Measurements from ENCODE around the gene EBF3.

The EBF3 gene

GRCh38 chr10:129833468-129833950, 130.6 kb downstream of the EBF3 start:
- Histone ChIP-seq H3K4me3 (ENCODE audit: low read depth in 1 of 2, low read length in 2 of 2) (no peak overlapping the region), H3K4me2 (ENCODE audit: insufficient read depth, low read length) (no peak overlapping the region), H3K27me3 (ENCODE audit: insufficient read depth, low read length, poor library complexity) (no peaks in the 10 kb centered on the region), H3K79me2 (ENCODE audit: insufficient read depth, low read length) (no peaks in the 10 kb centered on the region), H3K27ac (ENCODE audit: low read length) (no peak overlapping the region), H3K4me1 (ENCODE audit: insufficient read depth, low read length) (peaks cover 4% of the 10 kb centered on the region; the same call in 1 of the 2 replicates), H3K36me3 (ENCODE audit: insufficient read depth, low read length) (no peaks in the 10 kb centered on the region), H3K9ac (ENCODE audit: low read depth, low read length) (no peak overlapping the region), H4K20me1 (ENCODE audit: insufficient read depth, low read length) (no peaks in the 10 kb centered on the region), H3K9me3 (ENCODE audit: insufficient read depth, low read length, severe bottlenecking) (no peaks in the 10 kb centered on the region), H2AFZ (ENCODE audit: low read depth, low read length) (no peak overlapping the region)
- no peak for DNase-seq
- no peak for TF ChIP-seq EZH2 (IDR thresholded peaks at IDR 0.05; ENCODE audit: borderline replicate concordance, low read depth, low read length, severe bottlenecking)
- TF ChIP-seq, protein P1, sequence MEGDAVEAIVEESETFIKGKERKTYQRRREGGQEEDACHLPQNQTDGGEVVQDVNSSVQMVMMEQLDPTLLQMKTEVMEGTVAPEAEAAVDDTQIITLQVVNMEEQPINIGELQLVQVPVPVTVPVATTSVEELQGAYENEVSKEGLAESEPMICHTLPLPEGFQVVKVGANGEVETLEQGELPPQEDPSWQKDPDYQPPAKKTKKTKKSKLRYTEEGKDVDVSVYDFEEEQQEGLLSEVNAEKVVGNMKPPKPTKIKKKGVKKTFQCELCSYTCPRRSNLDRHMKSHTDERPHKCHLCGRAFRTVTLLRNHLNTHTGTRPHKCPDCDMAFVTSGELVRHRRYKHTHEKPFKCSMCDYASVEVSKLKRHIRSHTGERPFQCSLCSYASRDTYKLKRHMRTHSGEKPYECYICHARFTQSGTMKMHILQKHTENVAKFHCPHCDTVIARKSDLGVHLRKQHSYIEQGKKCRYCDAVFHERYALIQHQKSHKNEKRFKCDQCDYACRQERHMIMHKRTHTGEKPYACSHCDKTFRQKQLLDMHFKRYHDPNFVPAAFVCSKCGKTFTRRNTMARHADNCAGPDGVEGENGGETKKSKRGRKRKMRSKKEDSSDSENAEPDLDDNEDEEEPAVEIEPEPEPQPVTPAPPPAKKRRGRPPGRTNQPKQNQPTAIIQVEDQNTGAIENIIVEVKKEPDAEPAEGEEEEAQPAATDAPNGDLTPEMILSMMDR (IDR thresholded peaks at IDR 0.05; ENCODE audit: borderline replicate concordance, extremely low read depth, low read length, poor library complexity, severe bottlenecking), result no peak
- ATAC-seq (ENCODE audit: insufficient read depth, low read depth), result no peak

GRCh38 chr10:129832573-129833467, 131.3 kb downstream of the EBF3 start:
- Histone ChIP-seq H3K9me3 (ENCODE audit: insufficient read depth, low read length, severe bottlenecking) (no peaks in the 10 kb centered on the region), H3K27ac (ENCODE audit: low read length) (no peak overlapping the region), H3K9ac (ENCODE audit: low read depth, low read length) (no peak overlapping the region), H3K4me1 (ENCODE audit: insufficient read depth, low read length) (peaks cover 4% of the 10 kb centered on the region; the same call in 1 of the 2 replicates), H3K27me3 (ENCODE audit: insufficient read depth, low read length, poor library complexity) (no peaks in the 10 kb centered on the region), H3K4me2 (ENCODE audit: insufficient read depth, low read length) (no peak overlapping the region), H3K4me3 (ENCODE audit: low read depth in 1 of 2, low read length in 2 of 2) (no peak overlapping the region), H3K79me2 (ENCODE audit: insufficient read depth, low read length) (no peaks in the 10 kb centered on the region), H2AFZ (ENCODE audit: low read depth, low read length) (no peak overlapping the region), H3K36me3 (ENCODE audit: insufficient read depth, low read length) (no peaks in the 10 kb centered on the region), H4K20me1 (ENCODE audit: insufficient read depth, low read length) (no peaks in the 10 kb centered on the region)
- no peak for DNase-seq
- TF ChIP-seq EZH2 (IDR thresholded peaks at IDR 0.05; ENCODE audit: borderline replicate concordance, low read depth, low read length, severe bottlenecking), result no peak
- TF ChIP-seq, protein P1 (IDR thresholded peaks at IDR 0.05; ENCODE audit: borderline replicate concordance, extremely low read depth, low read length, poor library complexity, severe bottlenecking), result no peak
- ATAC-seq (ENCODE audit: insufficient read depth, low read depth), result no peak

- Histone ChIP-seq H4K20me1 (ENCODE audit: insufficient read depth, low read length) (no peaks in the 10 kb centered on the region), H3K9me3 (ENCODE audit: insufficient read depth, low read length, severe bottlenecking) (no peaks in the 10 kb centered on the region), H3K9ac (ENCODE audit: low read depth, low read length) (no peak overlapping the region), H3K4me3 (ENCODE audit: low read depth in 1 of 2, low read length in 2 of 2) (no peak overlapping the region), H3K27ac (ENCODE audit: low read length) (no peak overlapping the region), H3K27me3 (ENCODE audit: insufficient read depth, low read length, poor library complexity) (no peaks in the 10 kb centered on the region), H3K79me2 (ENCODE audit: insufficient read depth, low read length) (no peaks in the 10 kb centered on the region), H2AFZ (ENCODE audit: low read depth, low read length) (no peak overlapping the region), H3K4me1 (ENCODE audit: insufficient read depth, low read length) (peaks cover 4% of the 10 kb centered on the region; the same call in 1 of the 2 replicates), H3K36me3 (ENCODE audit: insufficient read depth, low read length) (no peaks in the 10 kb centered on the region), H3K4me2 (ENCODE audit: insufficient read depth, low read length) (no peak overlapping the region)
- ATAC-seq (ENCODE audit: insufficient read depth, low read depth) (no peak), DNase-seq (no peak)
- TF ChIP-seq EZH2 (IDR thresholded peaks at IDR 0.05; ENCODE audit: borderline replicate concordance, low read depth, low read length, severe bottlenecking), result no peak
- TF ChIP-seq, protein P1 (IDR thresholded peaks at IDR 0.05; ENCODE audit: borderline replicate concordance, extremely low read depth, low read length, poor library complexity, severe bottlenecking), result no peak
These were observed 132.9 kb downstream of the EBF3 start for GRCh38 chr10:129831150-129831549.
